Progenitor cell of endocrine pancreas (in vitro differentiated cells): ENCODE results near the gene AGMO. TPM values are rescaled to one million over a fixed set of nuclear protein-coding genes. Genes with fewer than 3 reads are reported as not detected.

Source experiments
- DNase-seq: peaks from one replicate; pipeline ENCODE4 v3.0.0; 2021; ENCODE audit warnings: low spot score; ENCODE audit not compliant: unreplicated experiment
- H3K27ac Mint-ChIP-seq: 2 replicates; pipeline ENCODE4 v1.8.0; 2021; ENCODE audit warnings: mild to moderate bottlenecking, moderate library complexity, mixed read lengths
- H3K27me3 Mint-ChIP-seq: 2 replicates; pipeline ENCODE4 v1.8.0; 2021; ENCODE audit warnings: mixed read lengths
- H3K36me3 Mint-ChIP-seq: 2 replicates; pipeline ENCODE4 v1.8.0; 2022; ENCODE audit warnings: mixed read lengths; ENCODE audit not compliant: insufficient read depth
- H3K4me1 Mint-ChIP-seq: 2 replicates; pipeline ENCODE4 v1.8.0; 2021; ENCODE audit warnings: low read depth, mixed read lengths
- H3K4me3 Mint-ChIP-seq: 2 replicates; pipeline ENCODE4 v1.8.0; 2021; ENCODE audit warnings: low read depth, mild to moderate bottlenecking, moderate library complexity, mixed read lengths
- H3K9me3 Mint-ChIP-seq: 2 replicates; pipeline ENCODE4 v1.8.0; 2021; ENCODE audit warnings: low read depth, mixed read lengths
- total RNA-seq: library from RNA; stranded (reverse); gene quantifications from 2 replicates; pipeline ENCODE4 v1.2.1, GENCODE V29; 2021
- TF ChIP-seq, protein P1 (sequence below): fragments of 200-600 bp; sonication (generic); IDR thresholded peaks from one replicate; pipeline ENCODE4 v1.5.0; 2021; ENCODE audit warnings: antibody characterized with exemption, mild to moderate bottlenecking; ENCODE audit not compliant: unreplicated experiment

Gene AGMO
- total RNA-seq, 1 donor from 2014 or later: 0.19 TPM

DNA sequence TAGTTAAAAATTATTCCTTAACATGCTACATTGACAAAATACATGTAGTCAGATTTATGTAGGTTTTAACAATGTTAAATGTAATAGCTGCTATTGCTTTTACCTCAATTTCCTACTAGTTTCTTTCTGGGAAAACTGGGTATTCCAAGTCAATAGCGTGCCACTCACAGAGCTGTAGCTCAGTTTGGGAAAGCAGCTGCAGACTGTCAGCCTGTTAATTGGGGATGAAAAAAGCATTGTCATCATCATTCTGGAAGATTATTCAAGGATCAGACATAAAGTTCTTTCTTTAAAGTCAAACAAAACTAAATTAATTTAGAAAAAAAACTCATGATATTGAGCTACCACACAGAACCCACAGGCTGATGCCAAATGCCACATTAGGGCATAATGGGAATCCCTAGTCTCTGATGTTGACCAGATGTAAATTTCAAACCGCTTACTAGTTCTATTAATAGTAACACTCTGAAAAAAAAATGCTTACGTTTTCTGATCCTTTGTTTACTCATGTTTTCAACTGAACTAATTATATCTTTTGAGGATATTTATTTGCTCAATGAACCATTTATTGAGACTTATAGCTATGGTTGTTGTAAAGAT lies 19.6 kb upstream of the AGMO start:
- H3K27ac Mint-ChIP-seq: no peak overlapping the region
- H3K4me1 Mint-ChIP-seq: no peaks in the 10 kb centered on the region
- DNase-seq: no peak
- H3K4me3 Mint-ChIP-seq: no peak overlapping the region
- H3K27me3 Mint-ChIP-seq: no peaks in the 10 kb centered on the region
- peaks cover 19% of the 10 kb centered on the region for H3K9me3 Mint-ChIP-seq
- no peaks in the 10 kb centered on the region for H3K36me3 Mint-ChIP-seq
- TF ChIP-seq, protein P1, sequence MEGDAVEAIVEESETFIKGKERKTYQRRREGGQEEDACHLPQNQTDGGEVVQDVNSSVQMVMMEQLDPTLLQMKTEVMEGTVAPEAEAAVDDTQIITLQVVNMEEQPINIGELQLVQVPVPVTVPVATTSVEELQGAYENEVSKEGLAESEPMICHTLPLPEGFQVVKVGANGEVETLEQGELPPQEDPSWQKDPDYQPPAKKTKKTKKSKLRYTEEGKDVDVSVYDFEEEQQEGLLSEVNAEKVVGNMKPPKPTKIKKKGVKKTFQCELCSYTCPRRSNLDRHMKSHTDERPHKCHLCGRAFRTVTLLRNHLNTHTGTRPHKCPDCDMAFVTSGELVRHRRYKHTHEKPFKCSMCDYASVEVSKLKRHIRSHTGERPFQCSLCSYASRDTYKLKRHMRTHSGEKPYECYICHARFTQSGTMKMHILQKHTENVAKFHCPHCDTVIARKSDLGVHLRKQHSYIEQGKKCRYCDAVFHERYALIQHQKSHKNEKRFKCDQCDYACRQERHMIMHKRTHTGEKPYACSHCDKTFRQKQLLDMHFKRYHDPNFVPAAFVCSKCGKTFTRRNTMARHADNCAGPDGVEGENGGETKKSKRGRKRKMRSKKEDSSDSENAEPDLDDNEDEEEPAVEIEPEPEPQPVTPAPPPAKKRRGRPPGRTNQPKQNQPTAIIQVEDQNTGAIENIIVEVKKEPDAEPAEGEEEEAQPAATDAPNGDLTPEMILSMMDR: no peak

- TF ChIP-seq, protein P1: no peak
- Mint-ChIP-seq H3K9me3 (peaks cover 19% of the 10 kb centered on the region), H3K4me1 (no peaks in the 10 kb centered on the region), H3K27me3 (no peaks in the 10 kb centered on the region), H3K36me3 (no peaks in the 10 kb centered on the region), H3K4me3 (no peak overlapping the region), H3K27ac (no peak overlapping the region)
- DNase-seq: no peak
These were observed 19.0 kb upstream of the AGMO start for GRCh38 chr7:15580604-15581351.

- H3K4me1 Mint-ChIP-seq: no peaks in the 10 kb centered on the region
- peaks cover under 1% of the 10 kb centered on the region for H3K9me3 Mint-ChIP-seq
- H3K27ac Mint-ChIP-seq: no peak overlapping the region
- TF ChIP-seq, protein P1: no peak
- no peaks in the 10 kb centered on the region for H3K27me3 Mint-ChIP-seq
- DNase-seq: no peak
- no peaks in the 10 kb centered on the region for H3K36me3 Mint-ChIP-seq
- no peak overlapping the region for H3K4me3 Mint-ChIP-seq
These were observed 15.8 kb upstream of the AGMO start for GRCh38 chr7:15577600-15577999.

GRCh38 chr7:15571301-15571878 lies 9.6 kb upstream of the AGMO start:
- Mint-ChIP-seq H3K27ac (no peak overlapping the region), H3K27me3 (no peaks in the 10 kb centered on the region), H3K36me3 (no peaks in the 10 kb centered on the region), H3K4me1 (no peaks in the 10 kb centered on the region), H3K4me3 (no peak overlapping the region), H3K9me3 (no peaks in the 10 kb centered on the region)
- DNase-seq: no peak
- TF ChIP-seq, protein P1: no peak

- H3K27ac Mint-ChIP-seq: no peak overlapping the region
- H3K4me1 Mint-ChIP-seq: no peaks in the 10 kb centered on the region
- H3K9me3 Mint-ChIP-seq: no peaks in the 10 kb centered on the region
- H3K27me3 Mint-ChIP-seq: no peaks in the 10 kb centered on the region
- H3K36me3 Mint-ChIP-seq: no peaks in the 10 kb centered on the region
- no peak overlapping the region for H3K4me3 Mint-ChIP-seq
- no peak for DNase-seq
- TF ChIP-seq, protein P1: no peak
These were observed 5.8 kb upstream of the AGMO start for GRCh38 chr7:15567652-15568051.
